ENCODE data around the gene VIL1.

VIL1 gene

DNA sequence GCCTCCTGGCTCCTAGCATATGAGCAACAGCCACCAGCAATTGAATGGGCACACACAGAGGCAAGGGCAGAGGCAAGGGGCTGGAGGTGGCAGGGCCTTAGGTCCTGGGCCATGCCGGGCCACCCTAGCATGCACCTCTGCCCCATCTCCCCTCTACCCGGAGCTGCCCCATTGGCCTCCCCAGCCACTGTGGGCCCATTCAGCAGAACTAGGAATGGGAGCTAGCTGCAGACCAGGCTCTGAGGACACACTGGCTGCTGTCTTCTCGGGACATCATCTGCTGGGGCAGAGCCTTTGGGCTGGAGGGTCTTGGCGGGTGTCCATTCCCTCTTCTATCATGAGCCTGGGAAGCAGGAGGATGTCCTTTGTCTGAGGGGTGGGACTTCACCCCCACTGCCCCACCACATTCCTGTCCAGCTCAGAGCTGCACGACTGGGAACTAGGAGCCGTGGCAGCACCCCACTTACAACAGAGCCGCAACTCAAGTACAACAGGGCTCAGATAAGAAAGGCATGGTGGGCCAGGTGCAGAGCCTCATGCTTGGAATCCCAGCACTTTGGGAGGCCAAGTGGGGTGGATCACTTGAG lies 800 bp downstream of the VIL1 start:
- Histone ChIP-seq H3K4me2 (ENCODE audit: low read depth, low read length) (no peak overlapping the region), H3K4me3 (ENCODE audit: low read length) (no peak overlapping the region), H3K36me3 (replicated peaks; ENCODE audit: insufficient read depth, low read length) (no peaks in the 10 kb centered on the region), H3F3A (ENCODE audit: insufficient read depth, low read length) (no peaks in the 10 kb centered on the region), H3K9ac (ENCODE audit: low read length) (no peak overlapping the region), H3K9me3 (replicated peaks; ENCODE audit: insufficient read depth, low read length) (no peaks in the 10 kb centered on the region), H2AFZ (ENCODE audit: low read length) (no peak overlapping the region), H4K20me1 (ENCODE audit: insufficient read depth, low read length) (no peaks in the 10 kb centered on the region), H3K27me3 (replicated peaks; ENCODE audit: insufficient read depth, low read length) (no peaks in the 10 kb centered on the region), H3K79me2 (ENCODE audit: low read length) (no peaks in the 10 kb centered on the region), H3K27ac (ENCODE audit: low read length) (no peak overlapping the region), H3K4me1 (ENCODE audit: low read length) (no peaks in the 10 kb centered on the region), H3K9me2 (replicated peaks; ENCODE audit: insufficient read depth, low read length) (no peaks in the 10 kb centered on the region)
- DNase-seq, result no peak
- TF ChIP-seq EZH2 (optimal IDR thresholded peaks at IDR 0.05; ENCODE audit: low read depth, low read length), result no peak
- TF ChIP-seq, protein P1, sequence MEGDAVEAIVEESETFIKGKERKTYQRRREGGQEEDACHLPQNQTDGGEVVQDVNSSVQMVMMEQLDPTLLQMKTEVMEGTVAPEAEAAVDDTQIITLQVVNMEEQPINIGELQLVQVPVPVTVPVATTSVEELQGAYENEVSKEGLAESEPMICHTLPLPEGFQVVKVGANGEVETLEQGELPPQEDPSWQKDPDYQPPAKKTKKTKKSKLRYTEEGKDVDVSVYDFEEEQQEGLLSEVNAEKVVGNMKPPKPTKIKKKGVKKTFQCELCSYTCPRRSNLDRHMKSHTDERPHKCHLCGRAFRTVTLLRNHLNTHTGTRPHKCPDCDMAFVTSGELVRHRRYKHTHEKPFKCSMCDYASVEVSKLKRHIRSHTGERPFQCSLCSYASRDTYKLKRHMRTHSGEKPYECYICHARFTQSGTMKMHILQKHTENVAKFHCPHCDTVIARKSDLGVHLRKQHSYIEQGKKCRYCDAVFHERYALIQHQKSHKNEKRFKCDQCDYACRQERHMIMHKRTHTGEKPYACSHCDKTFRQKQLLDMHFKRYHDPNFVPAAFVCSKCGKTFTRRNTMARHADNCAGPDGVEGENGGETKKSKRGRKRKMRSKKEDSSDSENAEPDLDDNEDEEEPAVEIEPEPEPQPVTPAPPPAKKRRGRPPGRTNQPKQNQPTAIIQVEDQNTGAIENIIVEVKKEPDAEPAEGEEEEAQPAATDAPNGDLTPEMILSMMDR (IDR thresholded peaks at IDR 0.05; ENCODE audit: low read length), result no peak
- no peak for TF ChIP-seq EZH2phosphoT487 (IDR thresholded peaks at IDR 0.05; ENCODE audit: low read length)

DNA sequence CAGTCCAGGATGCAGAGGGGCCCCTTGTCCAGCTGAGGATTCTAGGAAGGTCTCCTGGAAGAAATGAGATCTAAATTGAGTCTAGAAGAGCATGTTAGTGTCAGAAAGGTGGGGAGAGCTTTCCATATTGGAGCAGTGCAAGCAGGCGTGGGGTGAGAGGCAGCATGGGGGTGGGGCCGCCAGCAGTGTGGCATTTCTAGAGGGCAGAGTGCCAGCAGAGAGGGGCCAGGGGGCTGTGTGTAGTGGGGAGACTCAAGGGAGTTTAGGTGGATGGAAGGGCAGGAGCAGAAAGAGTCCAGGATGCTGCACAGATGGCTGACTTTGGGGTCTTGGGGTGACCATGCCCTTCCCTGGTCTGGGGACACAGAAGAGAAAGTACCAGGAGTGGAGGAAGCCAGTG lies 2.1 kb downstream of the VIL1 start:
- TF ChIP-seq, protein P1 (IDR thresholded peaks at IDR 0.05; ENCODE audit: low read length), result no peak
- TF ChIP-seq EZH2phosphoT487 (IDR thresholded peaks at IDR 0.05; ENCODE audit: low read length) (no peak), EZH2 (optimal IDR thresholded peaks at IDR 0.05; ENCODE audit: low read depth, low read length) (no peak)
- DNase-seq, result no peak
- H3K9me3 ChIP-seq (replicated peaks; ENCODE audit: insufficient read depth, low read length), result no peaks in the 10 kb centered on the region
- H3K79me2 ChIP-seq (ENCODE audit: low read length), result no peaks in the 10 kb centered on the region
- H4K20me1 ChIP-seq (ENCODE audit: insufficient read depth, low read length), result no peaks in the 10 kb centered on the region
- no peak overlapping the region for H3K9ac ChIP-seq (ENCODE audit: low read length)
- no peaks in the 10 kb centered on the region for H3K4me1 ChIP-seq (ENCODE audit: low read length)
- H3K27ac ChIP-seq (ENCODE audit: low read length), result no peak overlapping the region
- H3K4me2 ChIP-seq (ENCODE audit: low read depth, low read length), result no peak overlapping the region
- H3F3A ChIP-seq (ENCODE audit: insufficient read depth, low read length), result no peaks in the 10 kb centered on the region
- no peak overlapping the region for H3K4me3 ChIP-seq (ENCODE audit: low read length)
- H2AFZ ChIP-seq (ENCODE audit: low read length), result no peak overlapping the region
- H3K27me3 ChIP-seq (replicated peaks; ENCODE audit: insufficient read depth, low read length), result no peaks in the 10 kb centered on the region
- no peaks in the 10 kb centered on the region for H3K9me2 ChIP-seq (replicated peaks; ENCODE audit: insufficient read depth, low read length)
- H3K36me3 ChIP-seq (replicated peaks; ENCODE audit: insufficient read depth, low read length), result no peaks in the 10 kb centered on the region

DNA sequence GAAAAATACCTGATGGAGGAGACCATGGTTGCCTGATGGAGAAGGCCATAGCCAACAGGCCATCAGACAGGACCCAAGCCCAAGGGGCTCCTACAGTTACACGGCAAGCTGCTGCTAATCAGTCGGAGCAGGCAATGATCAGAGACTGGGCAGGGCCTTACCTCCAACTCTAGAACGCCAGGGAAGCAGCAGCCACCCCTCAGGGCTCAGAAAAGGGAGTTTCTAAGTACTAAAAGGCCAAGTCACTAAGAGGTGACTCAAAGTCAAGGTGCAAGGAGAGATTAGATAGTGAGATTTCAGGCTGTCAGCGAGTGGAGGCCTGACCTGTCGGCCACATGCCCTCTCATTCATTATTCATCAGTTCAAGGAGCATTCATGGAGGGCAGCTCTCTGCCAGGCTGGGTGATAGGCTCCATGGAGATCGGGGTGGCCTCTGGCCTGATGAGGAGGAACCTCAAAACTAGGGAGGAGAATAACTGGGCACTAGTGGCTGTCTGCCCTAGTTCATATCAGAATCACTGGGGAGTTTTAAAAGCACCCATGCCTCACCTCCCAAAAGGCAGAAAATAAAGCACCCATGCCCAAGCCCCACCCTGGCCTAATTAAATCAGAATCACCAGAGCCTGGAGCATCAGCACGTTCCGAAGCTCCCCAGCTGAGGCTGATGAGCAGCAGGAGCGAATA lies 3.6 kb downstream of the VIL1 start:
- H3K9me2 ChIP-seq (replicated peaks; ENCODE audit: insufficient read depth, low read length), result no peaks in the 10 kb centered on the region
- TF ChIP-seq EZH2 (optimal IDR thresholded peaks at IDR 0.05; ENCODE audit: low read depth, low read length), result no peak
- TF ChIP-seq EZH2phosphoT487 (IDR thresholded peaks at IDR 0.05; ENCODE audit: low read length), result no peak
- TF ChIP-seq, protein P1 (IDR thresholded peaks at IDR 0.05; ENCODE audit: low read length), result no peak

More for the DNA sequence above, 3.6 kb downstream of the VIL1 start:
- Histone ChIP-seq H3F3A (ENCODE audit: insufficient read depth, low read length) (no peaks in the 10 kb centered on the region), H3K27ac (ENCODE audit: low read length) (no peak overlapping the region), H4K20me1 (ENCODE audit: insufficient read depth, low read length) (no peaks in the 10 kb centered on the region), H3K36me3 (replicated peaks; ENCODE audit: insufficient read depth, low read length) (no peaks in the 10 kb centered on the region), H3K9ac (ENCODE audit: low read length) (no peak overlapping the region), H3K4me1 (ENCODE audit: low read length) (no peaks in the 10 kb centered on the region), H2AFZ (ENCODE audit: low read length) (no peak overlapping the region), H3K79me2 (ENCODE audit: low read length) (no peaks in the 10 kb centered on the region), H3K4me2 (ENCODE audit: low read depth, low read length) (no peak overlapping the region), H3K9me3 (replicated peaks; ENCODE audit: insufficient read depth, low read length) (no peaks in the 10 kb centered on the region), H3K4me3 (ENCODE audit: low read length) (no peak overlapping the region), H3K27me3 (replicated peaks; ENCODE audit: insufficient read depth, low read length) (no peaks in the 10 kb centered on the region)
- DNase-seq, result no peak

All from MM.1S (cell line).